Measurements from ENCODE around the gene RASSF5. TPM values are rescaled to one million over a fixed set of nuclear protein-coding genes. Genes with fewer than 3 reads are reported as not detected.

RASSF5 gene
- polyA plus RNA-seq, 1 of the 3 experiments (the other 2 are of a cell fraction): 2.2 TPM

DNA sequence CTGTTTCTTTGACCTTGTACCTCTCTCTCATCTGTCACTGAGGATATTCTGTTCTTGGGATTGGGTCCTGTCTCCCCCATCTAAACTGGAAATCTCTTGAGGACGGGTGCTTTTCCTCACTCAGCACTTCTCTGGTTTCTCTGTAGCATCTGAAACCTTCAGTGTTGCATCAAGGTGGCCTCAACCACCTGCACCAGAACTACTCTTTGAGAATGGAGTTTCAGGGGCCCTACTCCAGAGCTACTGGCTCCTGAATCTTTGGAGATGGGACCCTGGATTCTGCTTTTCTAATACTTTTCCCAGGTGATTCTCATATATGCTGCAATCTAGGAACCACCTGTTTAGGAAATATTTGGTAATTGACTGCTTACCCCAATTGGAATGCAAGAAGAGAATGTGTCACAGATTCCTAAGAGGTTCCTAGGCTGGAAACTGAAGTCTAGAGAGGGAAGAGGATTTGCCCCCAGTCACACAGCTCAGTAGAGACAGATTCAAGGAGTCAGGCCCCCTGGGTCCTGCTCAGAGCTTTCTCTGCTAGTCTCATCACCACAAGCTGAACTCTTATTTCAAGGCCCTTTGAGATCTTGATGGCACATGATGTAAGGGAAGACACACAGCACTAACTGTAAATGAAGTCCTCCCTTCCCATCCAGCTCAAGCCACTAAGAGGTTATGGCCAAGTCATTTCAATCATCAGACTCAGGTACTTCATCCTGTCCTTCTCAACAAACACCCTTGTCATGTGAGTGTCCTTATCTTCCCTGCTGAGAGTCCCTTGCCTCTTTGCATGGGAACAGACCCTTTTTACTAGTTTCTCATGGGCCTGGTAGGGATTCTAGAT, 56.3 kb downstream of the RASSF5 start (continued):
- TF ChIP-seq REST (IDR thresholded peaks at IDR 0.05; ENCODE audit: low read depth, low read length) (no peak), PBX3 (IDR thresholded peaks at IDR 0.05) (no peak), CTCF (IDR thresholded peaks at IDR 0.05) (no peak), ELF1 (IDR thresholded peaks at IDR 0.05) (no peak), TAF1 (IDR thresholded peaks at IDR 0.05; ENCODE audit: borderline replicate concordance, low read depth, low read length) (no peak), EZH2phosphoT487 (IDR thresholded peaks at IDR 0.05; ENCODE audit: borderline replicate concordance, low read depth) (no peak), GATA2 (CRISPR knock-in tag; IDR thresholded peaks at IDR 0.05) (no peak)

GRCh38 chr1:206565995-206566394, 58.7 kb downstream of the RASSF5 start:
- no peaks in the 10 kb centered on the region for H3K27me3 ChIP-seq (ENCODE audit: insufficient read depth)
- H3K4me2 ChIP-seq: no peak overlapping the region
- no peaks in the 10 kb centered on the region for H3K9me2 ChIP-seq
- no peak overlapping the region for H3K9ac ChIP-seq
- H3K27ac ChIP-seq (ENCODE audit: low read depth in 2 of 2, low read length in 1 of 2): no peak overlapping the region
- DNase-seq: no peak
- TF ChIP-seq RCOR1 (IDR thresholded peaks at IDR 0.05; ENCODE audit: low read length): no peak
- no peak for TF ChIP-seq MXI1 (IDR thresholded peaks at IDR 0.05; ENCODE audit: low read depth, low read length)
- no peaks in the 10 kb centered on the region for H3K9me3 ChIP-seq
- no peaks in the 10 kb centered on the region for H3K79me2 ChIP-seq (ENCODE audit: insufficient read depth)
- H3K36me3 ChIP-seq (replicated peaks in 1 of 2; ENCODE audit: control insufficient read depth in 1 of 2, insufficient read depth in 2 of 2, low read length in 1 of 2): no peaks in the 10 kb centered on the region
- H4K20me1 ChIP-seq (ENCODE audit: insufficient read depth): no peaks in the 10 kb centered on the region
- no peaks in the 10 kb centered on the region for H3F3A ChIP-seq (replicated peaks; ENCODE audit: insufficient read depth)
- H3K4me1 ChIP-seq (ENCODE audit: control insufficient read depth in 1 of 2, insufficient read depth in 2 of 2, low read depth in 1 of 2, low read length in 1 of 2): no peaks in the 10 kb centered on the region
- CTCF ChIA-PET: interaction anchor here (0.8 to 5.1 kb wide), 6 partner anchors 9 to 76 kb away, joined by 3 to 31 read pairs (median 8); partner anchors contain the start of gene RASSF5
- POLR2A ChIA-PET: no interaction called here
- no peak overlapping the region for H3K4me3 ChIP-seq (ENCODE audit: low read depth in 2 of 2, low read length in 1 of 2)
- H2AFZ ChIP-seq (ENCODE audit: low read depth): no peak overlapping the region
- 75% methylated on average over 4 of the region's 4 CpGs for WGBS (ENCODE audit: low lambda C conversion rate)
